T-helper 9 cell (primary cell): ENCODE data around the gene CABYR.
A peak's percentile ranks its signal among the peaks of the same experiment; 100 is the strongest.
"Not testable (repeated sequence)": the region's sequence is repeated elsewhere in the genome, so short reads cannot be mapped to it uniquely, and the experiment has no call there.

Experiments used
- DNase-seq: peaks from one replicate; pipeline ENCODE4 v3.0.0-alpha.2; 2020

CABYR gene

DNA sequence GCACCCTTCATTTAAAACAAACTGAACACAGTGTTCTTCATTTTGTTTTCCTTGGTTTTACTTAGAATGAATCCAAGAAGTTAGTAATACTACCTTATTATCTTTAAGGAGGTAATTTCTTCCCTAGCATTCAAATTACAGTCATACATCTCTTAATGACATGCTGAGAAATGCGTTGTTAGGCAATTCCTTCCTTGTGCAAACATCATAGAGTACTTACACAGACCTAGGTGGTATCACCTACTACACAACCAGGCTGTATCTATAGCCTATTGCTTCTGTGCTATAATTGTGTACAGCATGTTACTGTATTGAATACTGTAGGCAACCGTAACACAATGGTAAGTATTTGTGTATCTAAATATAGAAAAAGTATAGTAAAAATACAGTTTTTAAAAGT lies 8.4 kb upstream of the CABYR start:
- DNase-seq: no peak

DNA sequence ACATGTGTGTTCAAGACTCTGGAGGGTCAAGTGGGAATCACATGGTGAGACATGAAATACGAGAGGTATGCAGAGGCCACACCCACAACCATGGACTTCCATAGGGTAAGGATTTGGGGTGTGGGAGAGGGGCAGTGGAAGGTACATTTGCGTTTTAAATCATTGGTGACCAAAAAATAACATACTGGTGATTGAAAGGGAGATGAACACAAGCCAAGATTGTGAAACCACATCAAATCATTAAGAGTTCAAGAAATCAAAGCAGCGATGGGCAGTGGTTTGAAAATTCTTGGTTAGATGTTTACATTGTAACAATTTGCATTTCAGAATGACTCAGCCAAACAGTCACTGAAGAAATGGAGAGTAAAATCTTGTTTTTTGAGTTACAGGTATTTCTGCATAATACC lies 1.9 kb upstream of the CABYR start:
- no peak for DNase-seq

DNA sequence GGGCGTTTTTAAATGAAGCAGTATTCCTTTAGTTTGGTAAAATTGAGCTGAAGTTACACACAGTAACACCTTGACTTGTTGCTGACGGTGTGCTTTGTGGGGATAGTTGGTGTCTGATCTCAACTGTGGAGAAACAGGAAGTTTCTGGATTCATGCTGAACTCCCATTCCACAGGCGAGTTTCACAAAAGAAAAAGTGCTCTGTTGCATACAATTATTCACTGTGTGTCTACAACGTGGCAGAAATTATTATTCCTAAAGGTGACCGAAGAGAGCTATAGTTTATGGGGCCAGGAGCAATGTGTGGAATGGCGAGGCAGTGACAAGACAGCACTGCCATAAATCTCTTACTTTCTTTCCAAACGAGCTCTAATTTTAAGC lies 463 bp upstream of the CABYR start:
- DNase-seq: no peak

DNA sequence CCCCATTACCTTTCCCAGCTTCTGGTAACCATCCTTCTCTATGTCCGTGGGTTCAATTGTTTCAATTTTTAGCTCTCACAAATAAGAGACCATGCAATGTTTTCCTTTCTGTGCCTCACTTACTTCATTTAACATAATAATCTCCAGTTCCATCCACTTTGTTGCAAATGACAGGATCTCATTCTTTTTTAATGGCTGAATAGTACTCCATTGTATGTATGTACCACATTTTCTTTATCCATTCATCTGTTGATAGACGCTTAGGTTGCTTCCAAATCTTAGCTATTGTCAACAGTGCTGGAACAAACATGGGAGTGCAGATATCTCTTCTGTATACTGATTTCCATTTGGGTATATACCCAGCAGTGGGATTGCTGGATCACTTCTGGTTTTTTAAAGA lies 1.8 kb downstream of the CABYR start:
- no peak for DNase-seq

DNA sequence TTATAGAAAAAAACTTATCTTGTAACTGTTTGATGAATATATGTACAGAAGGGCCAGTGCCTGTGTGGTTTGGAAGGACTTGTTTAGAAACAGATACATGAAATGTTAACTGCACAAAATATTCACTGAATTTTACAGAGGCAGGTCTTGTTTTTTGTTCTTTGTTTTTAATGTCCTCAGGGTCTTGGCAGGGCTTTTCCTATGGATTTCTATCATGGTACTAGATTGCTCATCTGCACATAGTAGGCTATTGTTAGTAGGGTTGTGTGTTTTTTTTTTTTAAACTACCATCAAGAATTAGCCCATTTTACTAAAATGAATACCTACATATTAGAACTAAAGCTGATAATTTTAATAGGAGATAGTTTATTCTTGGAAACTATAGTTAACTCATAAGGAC lies 3.5 kb downstream of the CABYR start:
- no peak for DNase-seq

DNA sequence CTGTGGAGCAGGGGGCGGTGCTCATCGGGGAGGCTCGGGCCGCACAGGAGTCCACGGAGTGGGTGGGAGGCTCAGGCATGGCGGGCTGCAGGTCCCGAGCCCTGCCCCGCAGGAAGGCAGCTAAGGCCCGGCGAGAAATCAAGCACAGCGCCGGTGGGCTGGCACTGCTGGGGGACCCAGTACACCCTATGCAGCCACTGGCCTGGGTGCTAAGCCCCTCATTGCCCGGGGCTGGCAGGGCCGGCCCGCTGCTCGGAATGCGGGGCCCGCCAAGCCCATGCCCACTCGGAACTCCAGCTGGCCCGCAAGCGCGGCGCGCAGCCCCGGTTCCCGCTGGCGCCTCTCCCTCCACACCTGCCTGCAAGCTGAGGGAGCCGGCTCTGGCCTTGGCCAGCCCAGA lies 10.7 kb downstream of the CABYR start:
- DNase-seq: not testable (repeated sequence)

DNA sequence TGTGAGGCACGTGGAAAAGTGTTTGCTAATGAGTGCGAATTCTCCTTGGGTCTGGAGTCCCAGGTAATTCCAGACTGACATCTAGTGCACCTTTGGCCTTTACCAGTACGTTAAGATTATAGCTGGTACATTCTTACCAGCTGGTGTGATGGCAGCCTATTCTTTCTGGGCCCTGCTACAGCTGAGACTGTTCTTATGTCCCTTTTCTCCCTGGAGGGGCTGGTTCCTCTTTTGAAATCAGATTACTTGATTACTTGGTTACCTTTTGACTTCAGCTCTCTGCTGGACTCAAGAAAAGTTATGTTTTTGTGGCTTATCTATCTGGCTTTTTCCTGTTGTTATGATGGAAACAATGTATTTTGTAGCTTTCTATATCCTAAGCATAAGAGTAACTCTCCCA lies 14.5 kb downstream of the CABYR start:
- DNase-seq: no peak

DNA sequence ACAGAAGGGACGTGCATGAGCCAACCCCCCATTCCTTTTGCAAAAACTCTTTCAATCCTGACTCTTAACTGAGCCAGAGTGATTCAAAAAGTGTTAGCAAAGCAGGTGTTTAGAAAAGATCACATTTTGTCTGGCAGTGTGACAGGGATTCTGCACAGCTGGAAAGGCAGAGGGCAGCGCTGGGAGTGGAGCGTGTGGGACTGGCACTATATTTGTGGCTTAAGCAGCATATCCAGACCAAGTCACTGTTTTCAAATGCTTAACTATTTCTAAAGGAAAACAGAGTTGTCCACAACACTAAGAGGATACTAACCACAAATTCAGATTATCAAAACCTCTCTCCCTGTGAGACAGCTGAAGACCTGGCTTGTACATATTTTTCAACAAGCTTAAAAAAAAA lies 19.0 kb downstream of the CABYR start:
- no peak for DNase-seq

DNA sequence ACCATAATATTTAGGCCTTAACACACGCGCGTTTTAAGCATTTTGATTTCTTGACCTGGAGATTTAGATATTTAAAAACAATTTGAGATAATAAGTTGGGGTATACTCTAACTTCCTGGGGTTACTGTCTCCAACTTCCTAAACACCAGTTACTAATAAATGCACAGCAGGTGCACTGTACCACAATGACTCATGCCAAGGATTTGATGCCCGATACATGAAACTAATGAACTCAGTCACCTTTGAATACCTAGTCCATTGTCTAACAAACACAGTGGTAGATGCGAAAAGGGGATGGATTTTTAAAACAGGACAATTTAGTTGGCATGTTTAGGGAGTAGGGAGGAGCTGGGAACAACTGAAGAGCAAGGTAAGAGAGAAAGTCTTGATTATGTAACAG lies 21.2 kb downstream of the CABYR start:
- DNase-seq: no peak

DNA sequence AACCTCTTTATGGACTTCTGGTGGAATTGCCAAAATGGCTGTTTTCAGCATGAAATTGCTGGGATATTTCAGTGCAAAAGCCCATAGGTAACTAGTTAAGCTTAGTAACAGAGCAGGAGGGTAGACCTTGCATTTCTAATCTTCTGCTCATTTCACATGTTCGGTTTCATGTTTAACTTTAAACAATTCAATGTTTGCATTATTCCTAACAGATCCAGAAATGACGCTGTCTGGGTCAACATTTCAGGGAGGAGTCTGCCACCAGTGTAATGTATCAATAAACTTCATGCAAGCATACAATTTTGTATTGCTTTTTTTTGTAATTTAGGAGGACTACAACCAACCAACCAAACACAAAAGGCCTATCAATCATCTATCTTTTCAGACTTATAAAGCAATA lies 22.4 kb downstream of the CABYR start:
- DNase-seq: no peak

DNA sequence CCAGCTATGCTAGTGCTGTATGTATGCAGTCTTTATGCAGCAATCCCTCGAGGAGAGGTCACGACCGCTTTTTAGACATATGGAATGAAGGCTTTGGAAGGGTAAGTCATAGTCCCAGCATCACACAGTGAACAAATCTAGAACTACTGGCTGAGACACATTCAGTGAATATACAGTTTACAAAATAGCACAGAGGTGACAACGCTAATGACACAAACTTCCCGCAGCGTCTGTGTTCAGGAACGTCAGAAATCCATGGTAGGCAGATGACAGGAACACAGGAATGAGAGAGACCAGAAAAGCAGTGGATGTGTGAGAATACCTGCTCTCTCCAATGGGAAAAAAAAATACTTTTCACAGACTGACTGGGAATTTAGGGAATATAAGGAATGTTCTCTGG lies 29.6 kb downstream of the CABYR start:
- no peak for DNase-seq

DNA sequence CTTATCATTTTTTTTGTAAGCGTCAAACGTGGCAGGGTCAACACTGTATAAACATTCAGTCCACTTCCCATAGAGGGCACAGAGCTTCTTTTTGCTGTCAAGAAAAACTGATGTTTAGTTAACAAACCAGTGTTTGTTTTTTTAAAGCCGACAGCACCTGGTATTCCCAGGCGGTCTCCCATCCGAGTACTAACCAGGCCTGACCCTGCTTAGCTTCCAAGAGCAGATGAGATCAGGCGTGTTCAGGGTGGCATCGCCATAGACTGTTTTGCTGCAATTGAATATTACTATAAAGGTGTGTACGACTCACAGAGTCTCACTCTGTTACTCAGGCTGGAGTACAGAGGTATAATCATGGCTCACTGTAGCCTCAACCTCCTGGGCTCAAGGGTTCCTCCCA lies 31.5 kb downstream of the CABYR start:
- no peak for DNase-seq

DNA sequence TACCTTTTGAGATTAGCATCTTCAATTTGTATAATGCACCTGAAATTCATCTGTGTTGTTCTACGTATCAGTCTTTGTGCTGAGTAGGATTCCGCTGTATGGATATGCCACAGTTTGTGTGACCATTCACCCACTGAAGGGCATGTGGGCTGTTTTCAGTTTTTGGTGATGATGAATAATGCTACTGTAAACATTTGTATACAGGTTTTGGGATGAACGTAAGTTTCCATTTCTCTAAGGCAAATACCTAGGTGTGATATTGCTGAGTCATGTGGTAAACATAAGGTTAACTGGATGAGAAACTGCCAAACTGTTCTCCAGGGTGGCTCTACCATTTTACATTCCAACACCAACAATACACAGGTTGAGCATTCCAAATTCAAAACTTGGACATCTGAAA lies 35.1 kb downstream of the CABYR start:
- DNase-seq: no peak

DNA sequence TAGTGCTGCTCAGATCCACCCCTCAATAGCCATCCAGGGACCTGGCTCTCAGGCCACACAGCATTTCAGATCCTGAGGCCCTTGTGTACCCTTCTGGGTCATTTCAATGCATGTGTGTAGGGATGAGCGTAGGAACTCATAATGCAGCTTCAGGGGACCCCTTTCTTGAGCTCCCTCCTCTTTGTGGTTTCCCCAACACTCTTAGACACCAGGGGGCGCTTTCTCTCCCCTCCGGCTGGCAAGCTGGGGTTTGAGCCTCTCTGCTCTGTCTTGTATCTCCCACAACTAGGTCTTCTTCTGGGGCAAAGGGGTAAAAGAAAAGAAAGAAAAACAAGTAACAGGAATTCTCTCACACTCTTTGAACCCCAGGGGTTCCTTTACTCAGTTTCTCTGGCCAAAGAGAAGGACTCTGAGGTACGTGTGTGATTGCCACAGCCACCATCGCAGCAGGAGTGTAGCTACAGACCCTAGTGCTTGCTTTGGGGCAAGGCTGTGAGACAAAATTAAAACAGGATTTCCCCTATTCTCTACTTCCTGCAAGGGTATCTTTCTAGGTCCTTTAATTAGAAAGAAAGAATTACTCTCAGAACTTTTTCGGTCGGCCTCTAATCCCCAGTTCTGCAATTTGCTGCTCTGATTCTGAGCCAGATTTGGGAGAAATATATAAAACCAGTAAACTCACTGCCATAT lies 38.0 kb downstream of the CABYR start:
- peak; percentile 14 for DNase-seq

DNA sequence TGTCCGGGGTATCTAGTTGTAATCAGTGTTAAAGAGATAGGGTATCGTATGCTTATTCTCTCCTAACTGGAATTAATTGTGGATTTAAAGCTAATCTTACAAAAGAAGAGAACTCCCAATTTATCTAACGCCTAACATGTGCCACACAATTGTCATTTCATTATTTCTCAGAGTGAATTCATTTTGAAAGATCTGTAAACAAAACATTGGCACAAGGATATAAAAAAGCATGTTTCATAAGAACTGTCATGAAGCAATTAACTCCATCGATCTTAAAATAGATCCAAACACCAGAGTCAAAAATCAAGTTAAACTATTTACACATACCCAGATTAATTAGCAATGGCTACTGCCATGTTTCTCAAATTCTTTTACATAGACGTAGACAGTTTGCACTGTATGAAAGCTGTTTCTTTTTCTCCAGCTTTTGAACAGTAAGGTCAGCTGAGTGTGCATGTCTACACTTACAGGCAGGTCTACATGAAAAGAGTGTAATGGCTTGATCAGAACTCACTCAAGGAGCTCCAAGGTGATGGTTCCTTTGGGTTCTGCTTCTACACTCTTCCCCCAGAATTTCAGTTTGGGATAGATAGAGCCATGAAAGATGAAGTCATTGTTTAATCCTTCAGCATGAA lies 38.8 kb downstream of the CABYR start:
- DNase-seq: no peak

DNA sequence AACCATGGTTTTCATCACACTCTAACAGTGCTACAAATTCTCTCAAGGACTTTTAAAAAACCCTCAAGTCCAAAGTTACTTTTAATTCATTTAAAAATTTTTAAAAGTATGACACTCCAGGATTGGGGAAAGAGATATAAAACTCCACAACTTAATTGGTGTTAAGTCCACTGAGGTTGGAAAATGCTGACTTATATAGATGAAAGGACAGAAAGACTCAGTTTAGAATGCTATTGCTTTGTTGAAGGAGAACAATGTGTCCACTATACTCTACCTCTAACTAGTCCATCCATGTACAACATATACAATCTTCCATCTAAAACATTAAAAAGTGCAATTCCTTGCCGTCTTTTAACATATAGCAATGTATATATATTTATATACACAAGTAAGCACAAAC lies 41.2 kb downstream of the CABYR start:
- DNase-seq: no peak

DNA sequence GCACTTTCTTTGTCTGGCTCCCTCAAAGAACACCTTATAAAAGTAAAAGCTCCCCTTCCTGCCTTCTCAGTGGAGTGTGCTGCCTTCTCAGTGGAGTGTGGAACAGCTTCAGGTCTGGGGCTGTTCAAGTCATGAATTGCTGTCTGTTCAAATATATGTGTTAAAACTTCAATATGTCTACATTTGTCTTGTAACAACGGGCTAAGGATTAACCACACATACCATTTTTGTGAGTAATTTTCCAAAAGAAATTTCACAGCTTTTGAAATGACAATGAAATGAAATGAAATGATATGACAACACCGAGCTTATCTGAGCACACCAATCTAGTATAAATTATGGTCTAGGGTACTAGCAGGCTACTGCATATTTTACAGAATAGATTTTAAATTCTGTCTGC lies 42.9 kb downstream of the CABYR start:
- DNase-seq: no peak

DNA sequence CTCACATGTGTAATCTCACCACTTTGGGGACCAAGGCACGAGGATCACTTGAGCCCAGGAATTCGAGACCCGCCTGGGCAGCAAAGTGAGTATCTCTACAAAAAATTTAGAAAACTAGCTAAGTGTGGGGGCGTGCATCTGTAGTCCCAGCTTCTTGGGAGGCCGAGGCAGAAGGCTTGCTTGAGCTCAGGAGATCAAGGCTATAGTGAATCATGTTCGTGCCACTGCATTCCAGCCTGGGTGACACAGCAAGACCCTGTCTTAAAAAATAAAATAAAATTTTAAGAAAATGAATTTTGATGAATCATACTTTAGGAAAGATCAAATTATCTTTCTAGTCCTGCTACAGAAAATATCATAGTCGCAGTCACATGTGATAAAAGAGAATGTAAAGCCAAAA lies 46.9 kb downstream of the CABYR start:
- no peak for DNase-seq

DNA sequence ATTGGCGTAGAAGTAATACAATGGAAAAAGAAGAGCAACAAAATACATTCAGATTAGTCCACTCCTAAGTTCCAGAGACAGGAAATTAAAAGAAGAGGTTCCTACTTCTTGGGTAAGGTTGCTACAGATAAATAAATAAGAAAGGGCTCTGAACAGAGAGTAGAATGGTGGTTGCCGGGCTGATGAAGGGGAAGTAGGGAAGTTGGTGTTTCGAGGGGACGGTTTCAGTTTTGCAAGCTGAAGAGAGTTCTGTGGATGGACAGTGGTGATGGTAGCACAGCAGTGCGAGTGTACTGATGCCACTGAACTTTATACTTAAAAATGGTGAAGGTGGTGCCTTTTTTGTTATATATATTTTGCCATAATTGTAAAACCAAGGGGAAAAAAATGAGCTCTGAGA lies 48.2 kb downstream of the CABYR start:
- no peak for DNase-seq

DNA sequence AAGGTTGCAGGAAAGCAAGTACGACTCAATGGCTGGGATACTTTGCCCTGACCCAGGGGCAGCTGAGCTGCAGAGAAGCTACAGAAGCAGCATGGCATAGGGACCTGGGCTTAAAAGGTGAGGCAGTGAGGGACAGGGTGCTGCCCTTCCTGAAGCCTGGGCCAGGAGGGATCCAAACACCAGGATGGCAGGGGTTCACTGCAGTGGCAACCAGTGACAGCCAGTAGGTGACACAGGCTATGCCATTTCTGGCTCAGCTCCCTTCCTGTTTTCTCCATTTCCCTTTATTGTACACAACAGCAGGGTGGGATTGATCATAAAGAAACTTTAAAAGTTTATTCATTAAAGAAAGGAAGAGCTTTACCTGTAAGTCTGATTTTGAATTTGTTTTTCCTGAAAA lies 48.8 kb downstream of the CABYR start:
- no peak for DNase-seq

DNA sequence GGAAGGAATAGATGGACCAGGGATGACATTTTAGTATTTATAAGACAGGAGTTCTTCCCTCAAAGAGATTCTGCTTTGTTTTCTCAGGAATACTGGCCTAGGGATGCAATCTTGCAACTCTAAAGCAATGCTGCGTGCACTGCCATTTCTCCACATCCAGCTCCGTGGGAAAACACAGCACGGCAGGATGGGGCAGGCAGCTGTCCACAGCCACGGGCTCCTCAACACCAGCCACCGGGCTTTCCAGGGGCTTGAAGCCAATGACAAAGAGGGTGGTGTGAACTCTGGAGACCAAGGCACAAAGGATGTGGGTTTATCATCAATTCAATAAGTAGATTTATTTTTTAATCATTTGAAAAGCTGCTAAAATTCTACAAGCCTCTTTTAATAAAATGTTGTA lies 49.3 kb downstream of the CABYR start:
- no peak for DNase-seq

DNA sequence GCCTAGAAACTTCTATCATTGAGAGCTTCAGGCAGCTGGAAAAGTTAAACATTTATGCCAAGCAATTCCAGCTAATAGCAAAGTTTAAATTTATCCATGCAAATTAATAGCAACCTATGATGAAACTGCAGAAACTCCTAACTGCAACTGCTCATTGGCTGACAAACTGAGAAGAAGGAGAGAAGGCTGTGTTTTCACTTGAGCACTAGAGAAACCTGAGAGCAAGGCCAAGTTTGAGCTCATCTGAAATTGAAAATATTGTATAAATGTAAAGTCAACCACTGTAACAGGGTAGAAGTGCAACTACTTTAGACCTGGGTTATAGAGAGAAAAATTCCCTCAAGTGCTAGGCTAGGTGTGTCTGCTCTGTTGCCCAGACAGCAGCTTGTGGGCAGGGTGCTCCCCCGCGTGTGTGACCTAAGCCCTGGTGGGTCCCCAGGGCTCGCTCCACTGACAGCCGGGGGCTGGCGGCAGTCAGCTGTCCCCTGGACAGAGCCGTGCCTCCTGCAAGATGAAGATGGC lies 50.2 kb downstream of the CABYR start:
- no peak for DNase-seq

DNA sequence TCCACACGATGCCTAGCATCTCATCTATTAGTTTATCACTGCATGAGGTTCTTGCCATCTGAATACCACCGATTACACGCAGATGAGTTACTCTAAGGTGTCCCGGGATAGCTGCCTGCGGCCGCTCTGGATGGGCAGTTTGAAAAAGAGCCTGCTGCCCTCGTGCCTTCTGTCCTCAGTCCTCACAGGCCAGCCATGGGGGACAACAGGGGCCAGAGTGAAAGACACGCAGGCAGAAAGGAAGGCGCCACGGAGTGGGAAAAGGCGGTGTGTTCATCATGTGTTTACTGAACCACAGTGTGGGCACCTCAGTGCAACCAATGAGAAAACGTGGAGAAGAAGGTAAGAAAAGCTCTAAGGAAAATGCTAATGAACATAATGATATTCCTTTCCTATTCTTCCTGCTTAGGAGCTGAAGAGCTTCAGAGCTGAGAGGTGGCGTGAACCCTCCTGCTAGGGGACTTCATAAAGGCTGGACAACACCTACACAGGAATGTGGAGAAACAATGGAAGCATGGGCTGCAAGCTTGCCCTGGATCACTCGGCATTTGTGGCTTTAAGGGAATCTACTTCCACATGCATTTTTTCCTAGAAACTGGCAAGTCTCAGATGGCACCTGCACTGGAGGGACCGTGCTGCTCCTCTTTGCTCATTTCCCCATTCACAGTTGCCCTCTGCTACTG lies 50.9 kb downstream of the CABYR start:
- DNase-seq: no peak

DNA sequence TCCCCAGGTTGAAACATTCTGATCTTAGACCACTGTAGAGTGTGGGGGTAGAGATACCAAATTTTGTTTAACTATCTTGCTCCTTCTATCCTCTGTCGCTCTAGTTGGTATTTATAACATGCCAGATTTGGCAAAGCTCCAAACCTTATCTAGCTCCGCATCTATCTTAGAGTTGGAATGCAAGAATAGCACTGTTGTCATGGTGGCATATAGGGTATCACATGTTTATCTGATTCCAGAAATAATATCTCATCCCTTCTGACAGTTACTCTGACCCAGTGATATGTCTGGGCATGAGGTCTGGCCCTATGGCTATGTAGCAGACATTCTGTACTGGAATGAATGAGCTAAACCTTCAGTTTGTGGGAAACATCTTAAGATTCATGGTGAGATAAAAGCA lies 51.7 kb downstream of the CABYR start:
- DNase-seq: no peak
